GM19351 (cell line): ENCODE data around the gene RCSD1.

ENCODE experiments used
- ATAC-seq: cut with Tn5 transposase; IDR thresholded peaks from one replicate; pipeline ENCODE4 v1.9.1; 2021; ENCODE audit warnings: mild to moderate bottlenecking, moderate library complexity; ENCODE audit not compliant: unreplicated experiment

RCSD1 gene

GRCh38 chr1:167663002-167663772 is 33.2 kb downstream of the RCSD1 start:
- peak; percentile 56 for ATAC-seq

- ATAC-seq, result no peak
Measured at GRCh38 chr1:167665469-167665868, 35.4 kb downstream of the RCSD1 start.

- ATAC-seq, result no peak
Measured at GRCh38 chr1:167666416-167666815, 36.4 kb downstream of the RCSD1 start.

- no peak for ATAC-seq
Measured at GRCh38 chr1:167667536-167667935, 37.5 kb downstream of the RCSD1 start.

GRCh38 chr1:167668108-167668507 is 38.1 kb downstream of the RCSD1 start:
- ATAC-seq, result peak; percentile 76

- ATAC-seq, result peak; percentile 65
Measured at GRCh38 chr1:167669209-167670124, 39.4 kb downstream of the RCSD1 start.

GRCh38 chr1:167670563-167670962 is 40.5 kb downstream of the RCSD1 start:
- no peak for ATAC-seq

- ATAC-seq, result no peak
Measured at GRCh38 chr1:167671727-167672511, 41.9 kb downstream of the RCSD1 start.

- no peak for ATAC-seq
Measured at GRCh38 chr1:167672831-167673230, 42.8 kb downstream of the RCSD1 start.

GRCh38 chr1:167673265-167673664 is 43.2 kb downstream of the RCSD1 start:
- no peak for ATAC-seq

GRCh38 chr1:167674156-167674555 is 44.1 kb downstream of the RCSD1 start:
- no peak for ATAC-seq

GRCh38 chr1:167675440-167675839 is 45.4 kb downstream of the RCSD1 start:
- no peak for ATAC-seq

GRCh38 chr1:167676205-167676915 is 46.3 kb downstream of the RCSD1 start:
- ATAC-seq, result peak; percentile 52

GRCh38 chr1:167676916-167677848 is 47.1 kb downstream of the RCSD1 start:
- no peak for ATAC-seq

- no peak for ATAC-seq
Measured at GRCh38 chr1:167678422-167678821, 48.4 kb downstream of the RCSD1 start.

GRCh38 chr1:167678838-167679237 is 48.8 kb downstream of the RCSD1 start:
- no peak for ATAC-seq

- no peak for ATAC-seq
Measured at GRCh38 chr1:167679714-167680113, 49.7 kb downstream of the RCSD1 start.

GRCh38 chr1:167681024-167681423 is 51.0 kb downstream of the RCSD1 start:
- ATAC-seq, result no peak

- ATAC-seq, result no peak
Measured at GRCh38 chr1:167681451-167682098, 51.5 kb downstream of the RCSD1 start.
